ENCODE data around the gene PPP2R5C. TPM values are rescaled to one million over a fixed set of nuclear protein-coding genes. Genes with fewer than 3 reads are reported as not detected.

Gene PPP2R5C
- total and polyA plus RNA-seq, 9 of the 15 experiments (the other 6 are each of a cell fraction or from before 2014, with no cell fraction given) = 284 to 617 (median 395) TPM

DNA sequence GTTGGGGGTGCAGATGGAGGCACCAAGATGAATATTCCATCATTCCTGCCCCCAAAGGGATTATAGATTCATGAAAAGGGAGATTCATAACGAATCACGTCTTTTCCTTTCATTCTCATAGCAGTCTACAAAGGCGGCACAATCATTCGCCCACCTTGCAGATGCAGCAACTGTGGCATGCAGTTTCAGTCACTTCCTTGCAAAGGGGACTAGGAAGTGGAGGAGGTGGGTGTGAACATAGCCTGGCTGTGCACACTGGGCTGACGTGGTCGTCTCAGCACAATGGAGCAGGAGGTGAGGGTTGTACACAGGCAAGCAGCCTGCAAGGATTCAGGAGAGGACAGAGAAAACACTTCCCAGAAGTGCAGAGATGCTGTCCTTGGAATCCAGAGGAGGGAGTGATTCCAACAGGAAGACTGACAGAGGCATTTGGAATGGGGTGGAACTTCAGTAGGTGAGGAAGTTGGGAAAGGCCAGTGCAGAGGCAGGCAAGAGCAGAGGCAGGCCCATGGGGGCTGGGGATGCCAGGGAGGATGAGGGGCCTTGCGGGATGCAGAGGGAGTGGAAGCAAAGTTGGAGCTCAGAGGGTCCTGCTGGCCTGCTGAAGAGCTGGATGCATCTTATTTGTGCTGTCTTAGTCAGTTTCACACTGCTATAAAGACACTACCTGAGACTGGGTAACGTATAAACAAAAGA lies 21.9 kb upstream of the PPP2R5C start (continued):
- no peak for TF ChIP-seq PRDM10 (IDR thresholded peaks at IDR 0.05; ENCODE audit: partially characterized antibody)
- no peak for TF ChIP-seq TEAD1 (CRISPR knock-in tag; IDR thresholded peaks at IDR 0.05)
- TF ChIP-seq SNIP1 (IDR thresholded peaks at IDR 0.05; ENCODE audit: low read depth) = no peak

GRCh38 chr14:101740981-101741380 lies 20.5 kb upstream of the PPP2R5C start:
- 49% methylated on average over 2 of the region's 3 CpGs for WGBS (ENCODE audit: insufficient coverage, low coverage, missing lambda C conversion rate)
- H3K4me1 ChIP-seq (replicated peaks in 1 of 2; ENCODE audit: control insufficient read depth in 2 of 2, insufficient read depth in 2 of 2, low read length in 2 of 2) = no peaks in the 10 kb centered on the region; a peak in 1 of 5 replicates
- in situ Hi-C loops (cut with MboI) = no loop called here

More at GRCh38 chr14:101740981-101741380, 20.5 kb upstream of the PPP2R5C start:
- TF ChIP-seq TRIM28 (IDR thresholded peaks at IDR 0.05) (peak; percentile 92), CBX5 (IDR thresholded peaks at IDR 0.05; ENCODE audit: borderline replicate concordance, low read depth) (peak; percentile 82; the same call in 1 of the 2 replicates), TRIM24 (IDR thresholded peaks at IDR 0.05) (peak in 1 of 2 experiments; percentile 67; a peak in 2 of 4 replicates), ZFP36 (IDR thresholded peaks at IDR 0.05; ENCODE audit: low read depth, low read length, partially characterized antibody) (peak; percentile 67), CBX3 (IDR thresholded peaks at IDR 0.05; ENCODE audit: borderline replicate concordance in 1 of 2, low read length in 2 of 2) (peak in 1 of 2 experiments; percentile 89; a peak in 2 of 3 replicates), ZNF778 (CRISPR knock-in tag; IDR thresholded peaks at IDR 0.05) (no peak), CBX1 (IDR thresholded peaks at IDR 0.05; ENCODE audit: low read depth) (0 out of 2 replicates have a peak, but pooled peaks have one; percentile 42), ZNF316 (IDR thresholded peaks at IDR 0.05) (no peak)
- TF ChIP-seq, protein P1, sequence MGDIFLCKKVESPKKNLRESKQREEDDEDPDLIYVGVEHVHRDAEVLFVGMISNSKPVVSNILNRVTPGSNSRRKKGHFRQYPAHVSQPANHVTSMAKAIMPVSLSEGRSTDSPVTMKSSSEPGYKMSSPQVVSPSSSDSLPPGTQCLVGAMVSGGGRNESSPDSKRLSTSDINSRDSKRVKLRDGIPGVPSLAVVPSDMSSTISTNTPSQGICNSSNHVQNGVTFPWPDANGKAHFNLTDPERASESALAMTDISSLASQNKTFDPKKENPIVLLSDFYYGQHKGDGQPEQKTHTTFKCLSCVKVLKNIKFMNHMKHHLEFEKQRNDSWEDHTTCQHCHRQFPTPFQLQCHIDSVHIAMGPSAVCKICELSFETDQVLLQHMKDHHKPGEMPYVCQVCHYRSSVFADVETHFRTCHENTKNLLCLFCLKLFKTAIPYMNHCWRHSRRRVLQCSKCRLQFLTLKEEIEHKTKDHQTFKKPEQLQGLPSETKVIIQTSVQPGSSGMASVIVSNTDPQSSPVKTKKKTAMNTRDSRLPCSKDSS (IDR thresholded peaks at IDR 0.05; ENCODE audit: low read depth, partially characterized antibody) = peak; percentile 66
- ATAC-seq (no peak), DNase-seq (ENCODE audit: extremely low read depth in 1 of 4, low spot score in 3 of 4) (no peak), FAIRE-seq (no peak)
- Histone ChIP-seq H3K4me2 (ENCODE audit: insufficient read depth, low read length) (no peak overlapping the region), H3K4me3 (no peak overlapping the region), H4K20me1 (replicated peaks; ENCODE audit: control insufficient read depth, insufficient read depth, low read length) (no peaks in the 10 kb centered on the region), H3K79me2 (ENCODE audit: control insufficient read depth, insufficient read depth, low read length) (no peaks in the 10 kb centered on the region), H3K27ac (ENCODE audit: extremely low read depth, low read depth, low read length) (no peak overlapping the region), H3K9ac (ENCODE audit: insufficient read depth in 1 of 2, low read depth in 2 of 2, low read length in 2 of 2) (no peak overlapping the region), H3K36me3 (ENCODE audit: control insufficient read depth, insufficient read depth, low read length) (no peaks in the 10 kb centered on the region), H3K27me3 (ENCODE audit: control insufficient read depth in 2 of 2, insufficient read depth in 2 of 2, low read length in 2 of 2) (no peaks in the 10 kb centered on the region), H3K9me1 (ENCODE audit: control insufficient read depth, insufficient read depth, low read length) (no peaks in the 10 kb centered on the region), H2AFZ (ENCODE audit: low read depth, low read length) (no peak overlapping the region), H3K9me3 (replicated peaks; ENCODE audit: control insufficient read depth, insufficient read depth, low read depth, low read length) (no peaks in the 10 kb centered on the region; the same call in none of the 2 replicates)
- intact Hi-C loops (cut with micrococcal nuclease) = no loop called here
- CTCF ChIA-PET (ENCODE audit: low intra/inter-chr PET ratio) = no interaction called here
- POLR2A ChIA-PET = no interaction called here
- no TSS peak for BruUV-seq (replicated peaks)
